Prostate gland (tissue), 2 donors: ENCODE results near the gene LITAFD. TPM values are rescaled to one million over a fixed set of nuclear protein-coding genes. Genes with fewer than 3 reads are reported as not detected.
A peak's percentile ranks its signal among the peaks of the same experiment; 100 is the strongest.

Source experiments
- DNase-seq: peaks from one replicate; pipeline ENCODE4 v3.0.0-alpha.2; 2019; ENCODE audit warnings: low spot score
- H3K27ac ChIP-seq, 2 donors: fragments of 200-600 bp; sonication (generic); 2 replicates each; pipeline ENCODE4 v1.5.1; 2017 to 2019
- H3K27me3 ChIP-seq: fragments of 200-600 bp; sonication (generic); replicated peaks from 2 replicates; pipeline ENCODE4 v1.5.1; 2019; ENCODE audit not compliant: insufficient read depth
- H3K36me3 ChIP-seq, 2 donors: fragments of 200-600 bp; sonication (generic); 1 replicate in 1 of 2; 2 replicates in 1 of 2; pipeline versions ENCODE4 v1.5.1 to v1.8.1; 2017 to 2019
- H3K4me1 ChIP-seq: fragments of 200-600 bp; sonication (generic); replicated peaks from 2 replicates; pipeline ENCODE4 v1.5.1; 2019
- H3K4me3 ChIP-seq, 2 donors: fragments of 200-600 bp; sonication (generic); 2 replicates each; pipeline ENCODE4 v1.5.1; 2017 to 2019
- H3K9me3 ChIP-seq: fragments of 200-600 bp; sonication (generic); 2 replicates; pipeline ENCODE4 v1.5.1; 2017
- POLR2A ChIP-seq: fragments of 450-650 bp; IDR thresholded peaks from one replicate; pipeline ENCODE4 v1.6.1; 2016; ENCODE audit warnings: antibody characterized with exemption, mild to moderate bottlenecking
- POLR2AphosphoS5 ChIP-seq: sonication (generic); formaldehyde crosslinking; IDR thresholded peaks from one replicate; pipeline ENCODE4 v1.6.1; 2017; ENCODE audit warnings: antibody characterized with exemption
- WGBS: methylation state at CpG from one replicate; pipeline ENCODE4 v1.1.5; 2018; 5-methylcytosine and 5-hydroxymethylcytosine counted together
- intact Hi-C: fragments of 100-400 bp; cut with DNase I; formaldehyde crosslinking; loops from one replicate; pipeline ENCODE4 v1.14.2; 2022
- total RNA-seq, 2 donors: library from RNA; depleted of rRNA; stranded (reverse); fragments of >200 nt; gene quantifications; one replicate each; pipeline ENCODE4 v1.1.0, GENCODE V29; 2016
- TF ChIP-seq, protein P1 (sequence below), 4 experiments: fragments of 200-600 bp in 2 of 4; fragments of 450-650 bp in 2 of 4; sonication (generic) in 2 of 4; IDR thresholded peaks; 1 replicate in 3 of 4; 2 replicates in 1 of 4; pipeline ENCODE4 v1.5.1; 2016 to 2019; ENCODE audit warnings: antibody characterized with exemption in 4 of 4, mild to moderate bottlenecking in 2 of 4, moderate library complexity in 2 of 4

Gene LITAFD
- total RNA-seq, 2 donors from 2014 or later = 2.3 TPM; not detected in 1

DNA sequence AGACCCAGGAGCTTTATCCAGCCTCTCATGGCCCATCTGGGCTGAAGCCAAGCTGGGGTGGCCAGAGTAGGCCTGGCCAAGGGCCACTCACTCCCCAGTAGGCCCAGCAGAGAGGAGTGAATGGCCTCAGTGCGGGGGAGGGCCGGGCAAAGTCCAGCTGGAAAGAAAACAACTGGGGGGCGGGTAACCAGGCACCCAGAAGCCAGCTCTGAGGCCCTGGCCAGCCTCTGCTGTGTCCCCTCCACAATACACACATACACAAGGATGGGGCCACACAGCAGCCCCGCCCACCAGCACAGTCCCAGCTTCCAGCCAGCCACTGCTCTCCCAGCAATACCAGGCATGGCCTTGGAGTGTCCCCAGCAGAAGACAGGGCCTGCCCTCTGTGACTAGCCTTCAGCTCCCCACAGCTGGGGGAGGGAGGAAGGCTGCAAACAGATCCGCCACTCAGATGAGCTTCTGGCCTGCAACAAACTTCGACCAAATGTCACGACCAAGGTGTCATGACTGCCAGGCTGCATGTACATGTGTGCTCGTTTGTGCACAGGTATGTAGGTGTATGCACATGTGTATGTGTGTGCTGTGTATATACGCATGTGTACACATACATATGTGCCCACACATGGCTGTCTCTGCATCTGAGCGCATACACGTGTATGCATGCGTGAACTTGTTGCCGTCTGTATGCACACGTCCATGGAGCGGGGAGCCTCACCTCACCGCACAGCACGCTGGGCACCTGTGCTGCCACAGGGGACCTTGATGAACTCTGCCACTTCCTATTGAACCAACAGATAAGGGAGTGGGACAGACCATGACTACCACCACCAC is 18.3 kb upstream of the LITAFD start:
- TF ChIP-seq POLR2A (no peak), POLR2AphosphoS5 (no peak)
- TF ChIP-seq, protein P1, sequence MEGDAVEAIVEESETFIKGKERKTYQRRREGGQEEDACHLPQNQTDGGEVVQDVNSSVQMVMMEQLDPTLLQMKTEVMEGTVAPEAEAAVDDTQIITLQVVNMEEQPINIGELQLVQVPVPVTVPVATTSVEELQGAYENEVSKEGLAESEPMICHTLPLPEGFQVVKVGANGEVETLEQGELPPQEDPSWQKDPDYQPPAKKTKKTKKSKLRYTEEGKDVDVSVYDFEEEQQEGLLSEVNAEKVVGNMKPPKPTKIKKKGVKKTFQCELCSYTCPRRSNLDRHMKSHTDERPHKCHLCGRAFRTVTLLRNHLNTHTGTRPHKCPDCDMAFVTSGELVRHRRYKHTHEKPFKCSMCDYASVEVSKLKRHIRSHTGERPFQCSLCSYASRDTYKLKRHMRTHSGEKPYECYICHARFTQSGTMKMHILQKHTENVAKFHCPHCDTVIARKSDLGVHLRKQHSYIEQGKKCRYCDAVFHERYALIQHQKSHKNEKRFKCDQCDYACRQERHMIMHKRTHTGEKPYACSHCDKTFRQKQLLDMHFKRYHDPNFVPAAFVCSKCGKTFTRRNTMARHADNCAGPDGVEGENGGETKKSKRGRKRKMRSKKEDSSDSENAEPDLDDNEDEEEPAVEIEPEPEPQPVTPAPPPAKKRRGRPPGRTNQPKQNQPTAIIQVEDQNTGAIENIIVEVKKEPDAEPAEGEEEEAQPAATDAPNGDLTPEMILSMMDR (IDR thresholded peaks at IDR 0.05) = no peak
- no peaks in the 10 kb centered on the region for H3K27me3 ChIP-seq
- no peaks in the 10 kb centered on the region for H3K9me3 ChIP-seq
- DNase-seq = no peak
- peaks cover 11% of the 10 kb centered on the region for H3K4me1 ChIP-seq
- H3K27ac ChIP-seq = no peak overlapping the region
- intact Hi-C loops = no loop called here
- no peak overlapping the region for H3K4me3 ChIP-seq
- 81% methylated on average over 15 of the region's 17 CpGs for WGBS
- no peaks in the 10 kb centered on the region for H3K36me3 ChIP-seq

DNA sequence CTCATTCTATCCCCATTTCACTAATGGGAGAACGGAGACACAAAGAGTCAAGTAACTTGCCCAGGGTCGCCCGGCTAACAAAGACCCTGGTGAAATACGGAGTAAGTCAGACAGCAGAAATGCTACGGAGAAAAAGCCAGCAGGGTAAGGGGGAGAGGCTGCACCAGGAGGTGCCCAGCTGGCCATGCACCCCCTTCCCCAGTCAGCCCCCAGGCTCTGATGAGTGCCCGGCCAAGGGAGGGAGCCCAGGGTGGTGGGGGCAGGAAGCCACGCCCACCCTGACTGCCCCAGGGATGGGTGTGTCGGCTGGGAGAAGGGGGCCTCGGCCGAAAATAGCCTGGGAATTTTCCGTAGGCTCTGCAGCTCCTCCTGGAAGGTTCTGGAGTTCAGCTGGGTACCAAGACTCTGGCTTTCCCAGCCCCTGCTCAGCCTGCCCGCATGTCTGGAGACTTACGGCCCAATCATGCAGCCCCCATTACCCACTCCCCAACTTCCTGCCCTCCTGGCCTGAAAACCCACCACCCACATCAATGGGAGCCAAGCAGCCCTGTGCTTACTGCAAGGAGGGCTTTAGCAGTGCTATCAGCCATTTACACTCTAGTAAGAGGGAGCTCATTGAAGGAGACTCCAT is 17.6 kb upstream of the LITAFD start:
- Histone ChIP-seq H3K36me3 (no peaks in the 10 kb centered on the region), H3K4me3 (no peak overlapping the region), H3K9me3 (no peaks in the 10 kb centered on the region), H3K27me3 (no peaks in the 10 kb centered on the region), H3K27ac (no peak overlapping the region), H3K4me1 (peaks cover 11% of the 10 kb centered on the region)
- no peak for DNase-seq
- 47% methylated on average over 13 of the region's 13 CpGs for WGBS
- TF ChIP-seq POLR2A (no peak), POLR2AphosphoS5 (no peak)
- TF ChIP-seq, protein P1 (IDR thresholded peaks at IDR 0.05) = no peak
- intact Hi-C loops = loop anchor here (5.0 kb wide), 2 partner anchors 67 to 187 kb away; partner anchors contain the start of genes PMM2 and TMEM186

DNA sequence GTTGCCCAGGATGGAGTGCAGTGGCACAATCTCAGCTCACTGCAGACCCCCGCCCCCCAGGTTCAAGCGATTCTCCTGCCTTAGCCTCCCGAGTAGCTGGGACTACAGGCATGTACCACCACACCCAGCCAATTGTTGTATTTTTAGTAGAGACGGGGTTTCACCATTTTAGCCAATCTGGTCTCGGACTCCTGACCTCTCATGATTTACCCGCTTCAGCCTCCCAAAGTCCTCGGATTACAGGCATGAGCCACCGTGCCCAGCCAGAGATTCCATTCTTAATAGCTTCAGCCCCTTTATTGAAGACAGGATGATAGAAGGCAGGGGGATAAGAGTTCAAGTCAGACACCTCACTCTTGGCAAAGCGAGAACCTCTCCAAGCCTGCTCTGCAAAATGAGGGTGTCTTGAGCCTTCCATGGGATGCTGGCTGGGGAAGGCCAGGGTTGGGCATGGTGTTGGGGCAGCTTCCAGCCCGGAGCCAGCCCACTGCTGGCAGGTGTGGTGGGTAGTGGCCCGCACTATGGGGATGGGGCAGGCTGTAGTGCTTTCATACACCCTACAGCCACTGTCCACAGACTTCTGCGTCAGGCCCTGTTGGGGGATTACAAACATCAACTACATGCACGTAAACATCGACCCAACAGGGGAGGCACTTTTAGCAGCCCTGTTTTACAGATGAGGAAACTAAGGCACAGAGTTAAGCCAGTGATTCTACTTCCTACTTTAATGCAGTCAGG is 16.8 kb upstream of the LITAFD start:
- Histone ChIP-seq H3K9me3 (no peaks in the 10 kb centered on the region), H3K27ac (no peak overlapping the region), H3K36me3 (no peaks in the 10 kb centered on the region), H3K4me1 (peaks cover 11% of the 10 kb centered on the region), H3K27me3 (no peaks in the 10 kb centered on the region), H3K4me3 (no peak overlapping the region)
- no peak for TF ChIP-seq POLR2A
- TF ChIP-seq, protein P1 (IDR thresholded peaks at IDR 0.05) = no peak
- TF ChIP-seq POLR2AphosphoS5 = no peak
- WGBS = 90% methylated on average over 14 of the region's 14 CpGs
- DNase-seq = no peak
- intact Hi-C loops = loop anchor here (5.0 kb wide), 2 partner anchors 68 to 188 kb away; partner anchors contain the start of genes PMM2 and TMEM186

DNA sequence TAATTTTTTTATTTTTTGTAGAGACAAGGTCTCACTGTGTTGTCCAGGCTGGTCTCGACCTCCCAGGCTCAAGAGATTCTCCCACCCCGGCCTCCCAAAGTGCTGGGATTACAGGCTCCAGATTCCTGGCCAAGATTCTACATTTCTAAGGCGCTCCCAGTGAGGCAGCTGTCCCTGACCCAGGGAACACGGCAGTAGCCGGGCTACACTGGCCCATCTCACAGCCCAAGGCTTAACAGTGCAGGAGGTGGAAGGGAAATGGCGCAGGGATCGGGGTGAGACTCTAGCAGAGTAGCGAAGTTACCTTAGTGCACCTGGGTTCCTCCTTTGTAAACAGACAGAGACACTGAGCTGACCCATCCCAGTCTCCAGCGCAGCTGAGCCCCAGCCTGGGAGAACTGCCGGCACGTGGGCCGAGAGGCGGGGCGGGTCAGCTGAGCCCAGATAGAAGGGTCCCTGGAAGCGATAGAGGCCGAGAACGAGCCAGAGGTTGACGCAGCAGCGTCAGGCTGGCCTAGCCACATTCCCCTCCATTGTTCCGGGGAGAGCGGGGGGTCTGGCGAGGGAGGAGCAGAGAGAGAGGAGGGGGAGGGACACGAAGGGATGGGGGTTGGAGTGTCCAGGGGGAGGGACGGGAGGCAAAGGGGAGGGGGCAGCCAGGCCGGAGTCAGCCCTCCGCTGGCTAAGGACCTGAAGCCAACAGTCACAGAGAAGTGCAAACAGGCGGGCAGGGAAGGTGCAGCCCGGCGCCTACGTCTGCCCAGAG is 15.8 kb upstream of the LITAFD start:
- Histone ChIP-seq H3K27me3 (no peaks in the 10 kb centered on the region), H3K27ac (no peak overlapping the region), H3K4me3 (peak overlapping the region; percentile 54 to 56), H3K9me3 (no peaks in the 10 kb centered on the region), H3K36me3 (no peaks in the 10 kb centered on the region), H3K4me1 (peaks cover 11% of the 10 kb centered on the region)
- TF ChIP-seq POLR2A (no peak), POLR2AphosphoS5 (peak; percentile 26)
- DNase-seq = peak; percentile 37
- intact Hi-C loops = loop anchor here (5.0 kb wide), 2 partner anchors 69 to 189 kb away; partner anchors contain the start of genes PMM2 and TMEM186
- 23% methylated on average over 30 of the region's 30 CpGs for WGBS
